ENCODE results near the gene CEMP1. TPM values are rescaled to one million over a fixed set of nuclear protein-coding genes. Genes with fewer than 3 reads are reported as not detected.
"Not testable (repeated sequence)": the region's sequence is repeated elsewhere in the genome, so short reads cannot be mapped to it uniquely, and the experiment has no call there.

Gene CEMP1
- total and polyA plus RNA-seq, 4 donors, result 0.38 to 1.2 TPM; not detected in 2

DNA sequence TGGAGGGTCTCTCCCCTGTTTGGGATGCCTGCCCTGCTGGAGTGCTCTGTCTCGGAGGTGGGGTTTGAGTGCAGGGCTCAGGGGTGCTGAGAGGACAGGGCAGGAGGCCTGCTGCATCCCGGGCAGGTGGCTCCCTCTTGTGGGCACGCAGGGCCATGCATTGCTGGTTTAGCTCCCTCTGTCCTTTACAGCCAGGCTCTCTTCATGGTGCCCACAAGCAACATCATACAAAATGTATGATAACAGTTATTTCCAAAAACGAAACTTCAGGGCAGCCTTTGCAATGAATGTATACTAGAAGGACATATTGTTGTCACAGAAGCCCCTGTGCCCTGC lies 29.6 kb upstream of the CEMP1 start:
- 6% methylated on average over 2 of the region's 4 CpGs; no CpG with 5 or more reads in 1 of the 2 donors for WGBS, 2 donors
- intact Hi-C loops (cut with DNase I), result not testable (repeated sequence)

DNA sequence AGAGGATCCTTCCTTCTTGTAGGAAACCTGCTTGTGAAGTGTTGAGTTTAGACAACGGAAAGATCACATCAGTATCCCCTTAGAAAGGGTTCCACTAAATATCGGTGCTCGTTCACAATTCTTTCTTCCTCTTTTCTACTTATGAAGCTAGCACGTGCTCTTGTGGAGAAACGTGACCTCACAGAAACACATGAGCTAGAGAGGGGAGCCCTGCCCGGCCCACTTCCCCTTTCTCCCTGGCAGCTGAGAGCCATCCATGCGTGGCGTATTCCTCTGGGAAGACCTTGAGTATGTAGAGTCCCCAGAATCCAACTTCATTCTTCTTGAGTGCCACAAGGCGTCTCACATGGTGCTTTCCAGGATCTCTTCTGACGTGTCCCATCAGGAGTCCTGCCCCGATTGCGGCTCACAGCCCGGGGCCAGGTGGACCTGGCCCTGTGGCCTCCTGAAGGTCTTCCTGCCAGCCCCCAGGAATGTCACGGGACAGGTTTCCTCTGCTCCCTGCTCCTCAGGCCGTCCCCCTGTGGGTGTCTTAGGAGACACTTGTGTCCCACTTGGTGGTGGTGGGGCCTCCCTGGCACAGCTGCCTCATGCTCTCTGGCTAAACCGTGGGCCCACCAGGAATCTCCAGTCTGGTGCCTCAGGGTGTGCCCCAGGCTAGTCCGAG lies 29.1 kb upstream of the CEMP1 start:
- H3K27ac ChIP-seq (ENCODE audit: low read depth in 1 of 2, low read length in 2 of 2); H3K27me3 ChIP-seq (ENCODE audit: control insufficient read depth in 1 of 2, insufficient read depth in 2 of 2, low read length in 1 of 2); H3K4me1 ChIP-seq (ENCODE audit: control insufficient read depth in 1 of 2, insufficient read depth in 2 of 2, low read length in 2 of 2); intact Hi-C loops (cut with DNase I); H3K36me3 ChIP-seq (ENCODE audit: control insufficient read depth in 1 of 2, insufficient read depth in 2 of 2, low read length in 1 of 2); H3K4me3 ChIP-seq (ENCODE audit: low read length in 2 of 2); H3K9me3 ChIP-seq (ENCODE audit: control insufficient read depth, low read length): not testable (repeated sequence)
- DNase-seq (peak in 1 of 2 donors; percentile 27), ATAC-seq (ENCODE audit: low FRiP score) (peak; percentile 40)
- 71 to 78% methylated on average over 6 to 10 of the region's 17 CpGs for WGBS, 2 donors

More for the DNA sequence above, 29.6 kb upstream of the CEMP1 start:
- not testable (repeated sequence) for H3K9me3 ChIP-seq (ENCODE audit: control insufficient read depth, low read length); H3K4me1 ChIP-seq (ENCODE audit: control insufficient read depth in 1 of 2, insufficient read depth in 2 of 2, low read length in 2 of 2); H3K27ac ChIP-seq (ENCODE audit: low read depth in 1 of 2, low read length in 2 of 2); H3K4me3 ChIP-seq (ENCODE audit: low read length in 2 of 2); H3K36me3 ChIP-seq (ENCODE audit: control insufficient read depth in 1 of 2, insufficient read depth in 2 of 2, low read length in 1 of 2); H3K27me3 ChIP-seq (ENCODE audit: control insufficient read depth in 1 of 2, insufficient read depth in 2 of 2, low read length in 1 of 2)
- peak; percentile 83 to 84 for DNase-seq
- ATAC-seq (ENCODE audit: low FRiP score), result peak; percentile 71

DNA sequence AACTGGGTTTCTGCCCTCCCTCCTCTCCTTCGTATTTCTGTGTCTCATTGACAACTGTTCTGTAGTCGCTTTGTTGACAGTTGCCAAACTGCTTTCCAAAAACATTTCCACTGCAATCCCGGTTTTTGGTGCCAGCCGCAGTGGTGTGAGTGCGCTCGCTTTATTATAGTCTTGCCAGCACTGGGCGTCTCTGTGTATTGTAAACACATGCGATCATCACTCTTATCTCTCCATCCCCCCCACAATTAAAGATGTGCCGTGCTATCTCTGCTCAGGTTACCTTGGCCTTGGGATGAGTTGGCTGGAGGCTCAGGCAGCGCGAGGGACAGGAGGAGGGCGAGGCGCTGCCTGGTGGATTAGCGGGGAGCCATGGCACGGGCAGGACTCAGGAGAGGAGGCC lies 25.9 kb upstream of the CEMP1 start:
- H3K4me3 ChIP-seq (ENCODE audit: low read length in 2 of 2); H3K9me3 ChIP-seq (ENCODE audit: control insufficient read depth, low read length); H3K27me3 ChIP-seq (ENCODE audit: control insufficient read depth in 1 of 2, insufficient read depth in 2 of 2, low read length in 1 of 2); H3K36me3 ChIP-seq (ENCODE audit: control insufficient read depth in 1 of 2, insufficient read depth in 2 of 2, low read length in 1 of 2); H3K4me1 ChIP-seq (ENCODE audit: control insufficient read depth in 1 of 2, insufficient read depth in 2 of 2, low read length in 2 of 2); intact Hi-C loops (cut with DNase I); ATAC-seq (ENCODE audit: low FRiP score); DNase-seq; H3K27ac ChIP-seq (ENCODE audit: low read depth in 1 of 2, low read length in 2 of 2): not testable (repeated sequence)
- 85 to 89% methylated on average over 5 to 6 of the region's 15 CpGs for WGBS, 2 donors

DNA sequence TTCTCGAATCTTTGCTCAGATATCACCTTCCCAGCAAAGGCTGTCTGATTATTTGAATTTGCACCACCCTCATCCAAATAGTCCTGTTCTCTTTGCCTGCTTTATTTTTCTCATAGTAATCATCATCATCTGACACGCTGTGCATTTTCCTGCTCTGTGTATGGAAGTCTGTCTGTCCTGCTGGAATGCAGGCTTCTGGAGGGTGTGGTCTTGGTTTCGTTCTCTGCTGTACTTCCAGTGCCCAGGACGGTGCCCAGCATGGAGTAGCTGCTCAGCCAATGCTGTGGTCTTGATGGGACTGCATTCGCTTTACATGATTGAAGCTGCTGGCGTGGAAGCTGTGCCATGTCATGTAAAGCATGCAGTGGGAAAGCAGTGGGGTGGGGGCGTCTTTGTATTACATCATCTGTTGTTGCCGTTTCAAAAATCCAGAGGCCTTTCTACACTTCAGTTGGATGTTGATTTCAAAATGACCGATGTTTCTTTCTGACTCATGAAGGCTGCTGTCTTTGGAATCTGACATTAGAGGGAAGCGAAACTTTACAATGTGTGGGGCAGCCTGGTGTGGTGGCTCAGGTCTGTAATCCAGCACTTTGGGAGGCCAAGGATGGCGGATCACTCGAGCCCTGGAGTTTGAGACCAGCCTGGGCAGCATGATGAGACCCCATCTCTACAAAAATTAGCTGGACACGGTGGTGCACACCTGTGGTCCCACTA lies 23.7 kb upstream of the CEMP1 start:
- intact Hi-C loops (cut with DNase I); DNase-seq; H3K27me3 ChIP-seq (ENCODE audit: control insufficient read depth in 1 of 2, insufficient read depth in 2 of 2, low read length in 1 of 2); H3K36me3 ChIP-seq (ENCODE audit: control insufficient read depth in 1 of 2, insufficient read depth in 2 of 2, low read length in 1 of 2); ATAC-seq (ENCODE audit: low FRiP score); H3K4me3 ChIP-seq (ENCODE audit: low read length in 2 of 2); H3K27ac ChIP-seq (ENCODE audit: low read depth in 1 of 2, low read length in 2 of 2); H3K4me1 ChIP-seq (ENCODE audit: control insufficient read depth in 1 of 2, insufficient read depth in 2 of 2, low read length in 2 of 2); H3K9me3 ChIP-seq (ENCODE audit: control insufficient read depth, low read length): not testable (repeated sequence)
- no CpG with 5 or more reads among the region's 13 CpGs for WGBS, 2 donors

DNA sequence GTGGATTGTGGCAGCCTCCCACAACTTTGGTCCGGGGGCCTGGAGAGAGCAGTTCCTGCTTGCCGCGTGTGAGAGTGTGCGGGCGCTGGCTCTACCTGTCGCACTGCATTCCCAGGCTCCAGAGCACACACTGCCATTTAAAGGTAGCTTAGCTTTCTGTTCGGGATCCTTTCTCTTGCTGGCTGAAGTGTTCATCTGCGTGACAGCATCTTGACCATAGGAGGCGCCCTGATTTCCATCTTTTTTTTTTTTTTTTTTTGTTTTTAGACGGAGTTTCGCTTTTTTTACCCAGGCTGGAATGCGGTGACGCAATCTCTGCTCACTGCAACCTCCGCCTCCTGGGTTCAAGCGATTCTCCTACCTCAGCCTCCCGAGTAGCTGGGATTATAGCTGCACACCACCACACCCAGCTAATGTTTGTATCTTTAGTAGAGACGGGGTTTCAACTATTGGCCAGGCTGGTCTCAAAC lies 20.2 kb upstream of the CEMP1 start:
- H3K27me3 ChIP-seq (ENCODE audit: control insufficient read depth in 1 of 2, insufficient read depth in 2 of 2, low read length in 1 of 2); H3K4me1 ChIP-seq (ENCODE audit: control insufficient read depth in 1 of 2, insufficient read depth in 2 of 2, low read length in 2 of 2); H3K9me3 ChIP-seq (ENCODE audit: control insufficient read depth, low read length); H3K27ac ChIP-seq (ENCODE audit: low read depth in 1 of 2, low read length in 2 of 2); ATAC-seq (ENCODE audit: low FRiP score); H3K36me3 ChIP-seq (ENCODE audit: control insufficient read depth in 1 of 2, insufficient read depth in 2 of 2, low read length in 1 of 2); intact Hi-C loops (cut with DNase I); H3K4me3 ChIP-seq (ENCODE audit: low read length in 2 of 2): not testable (repeated sequence)
- DNase-seq, result peak; percentile 21 to 47
- WGBS, 2 donors, result 50 to 60% methylated on average over 11 to 13 of the region's 17 CpGs

DNA sequence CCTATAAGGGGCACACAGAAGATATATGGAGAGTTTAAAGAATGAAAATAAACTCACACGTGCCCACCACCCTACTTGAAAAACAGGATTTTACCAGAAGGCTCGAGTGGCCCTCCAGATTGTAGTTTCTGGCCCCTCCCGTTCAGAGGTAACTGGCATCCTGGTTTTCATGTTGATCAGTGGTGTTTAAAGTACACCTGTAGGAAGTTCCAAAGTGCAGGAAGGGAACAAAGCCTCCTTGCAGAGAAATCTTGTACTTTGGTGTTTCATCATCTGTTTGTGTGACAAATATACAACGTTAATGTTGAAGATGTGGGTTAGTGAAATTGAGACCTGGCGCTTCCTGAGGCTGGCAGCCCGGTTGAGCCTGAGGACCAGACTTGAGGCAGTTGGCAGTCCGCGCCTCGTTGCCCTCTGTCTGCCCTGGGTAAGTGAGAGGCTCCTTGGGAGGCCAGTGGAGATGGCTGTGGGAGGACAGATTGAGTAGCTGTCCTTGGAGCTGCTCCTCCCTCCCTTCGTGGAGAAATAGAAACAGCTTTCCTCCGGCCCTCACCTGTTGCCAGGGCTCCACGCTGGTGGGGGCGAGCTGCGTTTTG lies 19.2 kb upstream of the CEMP1 start:
- ATAC-seq (ENCODE audit: low FRiP score); H3K27me3 ChIP-seq (ENCODE audit: control insufficient read depth in 1 of 2, insufficient read depth in 2 of 2, low read length in 1 of 2); H3K36me3 ChIP-seq (ENCODE audit: control insufficient read depth in 1 of 2, insufficient read depth in 2 of 2, low read length in 1 of 2); H3K4me1 ChIP-seq (ENCODE audit: control insufficient read depth in 1 of 2, insufficient read depth in 2 of 2, low read length in 2 of 2); H3K4me3 ChIP-seq (ENCODE audit: low read length in 2 of 2); DNase-seq; H3K27ac ChIP-seq (ENCODE audit: low read depth in 1 of 2, low read length in 2 of 2); H3K9me3 ChIP-seq (ENCODE audit: control insufficient read depth, low read length); intact Hi-C loops (cut with DNase I): not testable (repeated sequence)
- WGBS, 2 donors, result no CpG with 5 or more reads among the region's 14 CpGs

DNA sequence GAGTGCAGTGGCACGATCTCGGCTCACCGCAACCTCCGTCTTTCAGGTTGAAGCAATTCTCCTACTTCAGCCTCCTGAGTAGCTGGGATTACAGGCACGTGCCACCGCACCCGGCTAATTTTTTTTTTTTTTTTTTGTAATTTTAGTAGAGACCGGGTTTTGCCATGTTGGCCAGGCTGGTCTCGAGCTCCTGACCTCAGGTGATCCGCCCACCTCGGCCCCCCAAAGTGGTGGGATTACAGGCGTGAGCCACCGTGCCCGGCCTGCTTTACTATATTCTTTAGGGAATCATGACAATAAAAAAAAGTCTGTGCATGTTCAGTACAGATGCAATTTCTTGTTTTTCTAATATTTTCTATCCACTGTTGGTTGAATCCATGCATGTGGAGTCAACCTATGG lies 12.6 kb upstream of the CEMP1 start:
- H3K4me3 ChIP-seq (ENCODE audit: low read length in 2 of 2); intact Hi-C loops (cut with DNase I); H3K36me3 ChIP-seq (ENCODE audit: control insufficient read depth in 1 of 2, insufficient read depth in 2 of 2, low read length in 1 of 2); H3K4me1 ChIP-seq (ENCODE audit: control insufficient read depth in 1 of 2, insufficient read depth in 2 of 2, low read length in 2 of 2); H3K27ac ChIP-seq (ENCODE audit: low read depth in 1 of 2, low read length in 2 of 2); H3K27me3 ChIP-seq (ENCODE audit: control insufficient read depth in 1 of 2, insufficient read depth in 2 of 2, low read length in 1 of 2); ATAC-seq (ENCODE audit: low FRiP score); H3K9me3 ChIP-seq (ENCODE audit: control insufficient read depth, low read length): not testable (repeated sequence)
- WGBS, 2 donors, result 84 to 90% methylated on average over 14 of the region's 14 CpGs
- peak in 1 of 2 donors; percentile 26 for DNase-seq

DNA sequence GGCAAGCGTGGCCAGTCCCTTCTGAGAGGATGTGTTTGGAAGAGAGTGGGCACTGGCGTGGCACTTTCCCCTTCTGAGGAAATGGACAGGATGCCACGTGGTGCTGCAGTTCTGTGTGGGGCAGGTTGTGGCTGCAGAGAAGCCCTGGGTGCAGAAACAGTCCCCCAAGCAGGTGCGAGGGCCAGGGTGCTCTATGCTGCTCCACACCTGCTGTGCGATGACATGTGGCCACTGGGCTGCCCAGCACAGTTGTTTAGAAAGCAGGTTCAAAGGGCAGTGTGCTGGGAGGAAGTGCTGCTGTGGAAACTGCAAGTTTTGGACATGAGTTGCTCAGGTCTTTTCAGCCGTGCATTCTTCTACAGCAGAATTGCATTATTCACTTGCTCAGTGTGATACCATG lies 10.2 kb upstream of the CEMP1 start:
- intact Hi-C loops (cut with DNase I); H3K36me3 ChIP-seq (ENCODE audit: control insufficient read depth in 1 of 2, insufficient read depth in 2 of 2, low read length in 1 of 2); H3K9me3 ChIP-seq (ENCODE audit: control insufficient read depth, low read length); H3K27ac ChIP-seq (ENCODE audit: low read depth in 1 of 2, low read length in 2 of 2); H3K4me1 ChIP-seq (ENCODE audit: control insufficient read depth in 1 of 2, insufficient read depth in 2 of 2, low read length in 2 of 2); H3K27me3 ChIP-seq (ENCODE audit: control insufficient read depth in 1 of 2, insufficient read depth in 2 of 2, low read length in 1 of 2); ATAC-seq (ENCODE audit: low FRiP score); H3K4me3 ChIP-seq (ENCODE audit: low read length in 2 of 2): not testable (repeated sequence)
- WGBS, 2 donors, result 62 to 63% methylated on average over 6 of the region's 6 CpGs
- peak in 1 of 2 donors; percentile 52 for DNase-seq

DNA sequence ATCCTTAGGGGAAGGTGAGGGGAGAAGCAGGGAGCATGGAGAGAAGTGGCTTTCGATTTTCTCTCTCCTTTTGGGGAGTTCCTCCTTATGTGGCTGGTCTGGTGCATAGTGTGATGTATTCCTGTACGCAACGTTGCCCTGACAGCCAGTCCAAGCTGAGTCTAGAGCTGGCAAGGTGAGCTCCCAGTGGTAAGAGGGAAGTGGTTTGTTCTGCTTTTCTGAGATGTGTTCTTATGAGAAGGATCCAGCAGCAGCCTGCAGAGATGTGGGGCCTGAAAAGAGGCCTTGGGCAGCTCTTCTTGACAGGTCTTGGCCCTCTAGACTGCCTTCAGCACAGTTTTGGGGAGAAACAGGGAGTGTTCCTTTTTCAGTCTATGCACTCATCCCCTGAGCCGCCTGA lies 9.7 kb upstream of the CEMP1 start:
- H3K27ac ChIP-seq (ENCODE audit: low read depth in 1 of 2, low read length in 2 of 2); ATAC-seq (ENCODE audit: low FRiP score); H3K9me3 ChIP-seq (ENCODE audit: control insufficient read depth, low read length); intact Hi-C loops (cut with DNase I); H3K4me3 ChIP-seq (ENCODE audit: low read length in 2 of 2); H3K4me1 ChIP-seq (ENCODE audit: control insufficient read depth in 1 of 2, insufficient read depth in 2 of 2, low read length in 2 of 2); DNase-seq; H3K27me3 ChIP-seq (ENCODE audit: control insufficient read depth in 1 of 2, insufficient read depth in 2 of 2, low read length in 1 of 2); H3K36me3 ChIP-seq (ENCODE audit: control insufficient read depth in 1 of 2, insufficient read depth in 2 of 2, low read length in 1 of 2): not testable (repeated sequence)
- 72 to 100% methylated on average over 1 to 4 of the region's 4 CpGs for WGBS, 2 donors

Measured in aorta (tissue), 5 donors.